Astrocyte (in vitro differentiated cells and primary cell): ENCODE results near the gene PRR30. TPM values are rescaled to one million over a fixed set of nuclear protein-coding genes. Genes with fewer than 3 reads are reported as not detected.

Experiments
- DNase-seq: peaks from one replicate; pipeline ENCODE4 v3.0.0-alpha.2; 2010; ENCODE audit warnings: low read depth
- FAIRE-seq: peaks from 2 replicates; lab custom pipeline; 2011; peaks lifted over from hg19 to GRCh38; lab: Jason Lieb, UNC
- H2AFZ ChIP-seq: 2 replicates; pipeline ENCODE4 v1.6.0; 2012; ENCODE audit warnings: low read depth, low read length, inconsistent platforms
- H3K27ac ChIP-seq: 2 replicates; pipeline ENCODE4 v1.5.1; 2011; ENCODE audit warnings: low read depth, low read length, inconsistent platforms
- H3K27me3 ChIP-seq: 2 replicates; pipeline ENCODE4 v1.6.0; 2011; ENCODE audit warnings: low read length, inconsistent platforms; ENCODE audit not compliant: insufficient read depth
- H3K36me3 ChIP-seq: 2 replicates; pipeline ENCODE4 v1.5.1; 2011; ENCODE audit warnings: low read length, inconsistent platforms; ENCODE audit not compliant: insufficient read depth
- H3K4me1 ChIP-seq: 2 replicates; pipeline ENCODE4 v1.5.1; 2011; ENCODE audit warnings: low read length, inconsistent platforms; ENCODE audit not compliant: insufficient read depth
- H3K4me2 ChIP-seq: 2 replicates; pipeline ENCODE4 v1.6.0; 2012; ENCODE audit warnings: low read length, inconsistent platforms
- H3K4me3 ChIP-seq: 2 replicates; pipeline ENCODE4 v1.5.1; 2011; ENCODE audit warnings: low read depth, mild to moderate bottlenecking, low read length, inconsistent platforms; ENCODE audit not compliant: insufficient read depth
- H3K79me2 ChIP-seq: 2 replicates; pipeline ENCODE4 v1.6.0; 2012; ENCODE audit warnings: mild to moderate bottlenecking, low read length, inconsistent platforms; ENCODE audit not compliant: insufficient read depth
- H3K9ac ChIP-seq: 2 replicates; pipeline ENCODE4 v1.6.0; 2012; ENCODE audit warnings: mild to moderate bottlenecking, low read length, inconsistent platforms
- H3K9me3 ChIP-seq: 2 replicates; pipeline ENCODE4 v1.5.1; 2012; ENCODE audit warnings: low read depth, mild to moderate bottlenecking, low read length, inconsistent platforms; ENCODE audit not compliant: insufficient read depth
- H4K20me1 ChIP-seq: 2 replicates; pipeline ENCODE4 v1.6.0; 2012; ENCODE audit warnings: low read length, inconsistent platforms; ENCODE audit not compliant: insufficient read depth
- H3K27ac Mint-ChIP-seq: one replicate; pipeline ENCODE4 v1.8.0; 2021; ENCODE audit warnings: mild to moderate bottlenecking, mixed read lengths; ENCODE audit not compliant: unreplicated experiment
- H3K27me3 Mint-ChIP-seq: one replicate; pipeline ENCODE4 v1.8.0; 2021; ENCODE audit warnings: low read depth, mixed read lengths; ENCODE audit not compliant: unreplicated experiment
- H3K36me3 Mint-ChIP-seq: one replicate; pipeline ENCODE4 v1.8.0; 2021; ENCODE audit warnings: low read depth, mixed read lengths; ENCODE audit not compliant: unreplicated experiment
- H3K4me1 Mint-ChIP-seq: one replicate; pipeline ENCODE4 v1.8.0; 2021; ENCODE audit warnings: low read depth, mixed read lengths; ENCODE audit not compliant: unreplicated experiment
- H3K4me3 Mint-ChIP-seq: one replicate; pipeline ENCODE4 v1.8.0; 2021; ENCODE audit warnings: mild to moderate bottlenecking, moderate library complexity, mixed read lengths; ENCODE audit not compliant: unreplicated experiment
- H3K9me3 Mint-ChIP-seq: one replicate; pipeline ENCODE4 v1.8.0; 2021; ENCODE audit warnings: mild to moderate bottlenecking, mixed read lengths; ENCODE audit not compliant: unreplicated experiment
- EZH2 ChIP-seq: IDR thresholded peaks from 2 replicates; pipeline ENCODE4 v1.6.1; 2012; ENCODE audit warnings: mild to moderate bottlenecking, low read length, inconsistent platforms; ENCODE audit not compliant: insufficient read depth
- total RNA-seq: library from RNA; stranded (reverse); gene quantifications from 2 replicates; pipeline ENCODE4 v1.2.1, GENCODE V29; 2021
- TF ChIP-seq, protein P1 (sequence below): IDR thresholded peaks from 2 replicates; pipeline ENCODE4 v1.5.1; 2011; ENCODE audit warnings: low read depth, mild to moderate bottlenecking, inconsistent platforms, low read length, moderate library complexity; ENCODE audit not compliant: insufficient read depth

Gene PRR30
- total RNA-seq, 1 donor from 2014 or later, result not detected

DNA sequence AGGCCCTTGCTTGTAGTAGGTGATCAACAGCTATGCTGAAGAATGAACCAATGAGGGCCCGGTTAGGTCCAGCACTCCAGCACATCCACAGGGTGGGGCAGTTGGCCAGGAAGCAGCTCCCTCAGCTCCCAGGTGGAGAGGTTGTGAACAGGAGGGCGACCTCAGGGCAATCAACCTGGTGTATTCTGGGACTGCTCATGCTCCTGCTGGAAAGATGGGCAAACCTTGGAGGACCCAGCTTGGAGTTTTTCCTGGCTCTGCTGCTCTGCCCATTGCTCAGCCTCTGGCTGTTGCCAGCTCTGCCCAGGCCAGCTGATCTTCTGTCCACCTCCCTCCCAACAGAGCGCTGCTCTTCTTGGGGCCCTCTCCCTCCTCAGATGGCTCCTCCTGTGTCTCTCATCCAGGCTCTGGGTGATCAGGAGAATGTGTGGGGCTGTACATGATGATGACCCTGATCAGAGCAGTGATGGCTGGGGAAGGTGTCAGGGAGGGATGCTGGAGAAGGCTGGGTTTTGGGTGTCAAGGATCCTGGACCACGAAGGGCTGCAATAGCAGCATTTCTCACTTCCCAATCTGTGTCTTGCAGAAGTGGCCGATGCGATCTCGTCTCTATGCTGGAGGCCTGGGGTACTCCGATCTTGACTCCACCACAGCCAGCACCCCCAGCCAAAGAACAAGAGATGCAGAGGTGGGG, 13.0 kb upstream of the PRR30 start:
- no peak overlapping the region for H3K9ac ChIP-seq
- no peaks in the 10 kb centered on the region for H3K79me2 ChIP-seq
- H3K4me2 ChIP-seq, result no peak overlapping the region
- no peak for TF ChIP-seq EZH2
- TF ChIP-seq, protein P1, sequence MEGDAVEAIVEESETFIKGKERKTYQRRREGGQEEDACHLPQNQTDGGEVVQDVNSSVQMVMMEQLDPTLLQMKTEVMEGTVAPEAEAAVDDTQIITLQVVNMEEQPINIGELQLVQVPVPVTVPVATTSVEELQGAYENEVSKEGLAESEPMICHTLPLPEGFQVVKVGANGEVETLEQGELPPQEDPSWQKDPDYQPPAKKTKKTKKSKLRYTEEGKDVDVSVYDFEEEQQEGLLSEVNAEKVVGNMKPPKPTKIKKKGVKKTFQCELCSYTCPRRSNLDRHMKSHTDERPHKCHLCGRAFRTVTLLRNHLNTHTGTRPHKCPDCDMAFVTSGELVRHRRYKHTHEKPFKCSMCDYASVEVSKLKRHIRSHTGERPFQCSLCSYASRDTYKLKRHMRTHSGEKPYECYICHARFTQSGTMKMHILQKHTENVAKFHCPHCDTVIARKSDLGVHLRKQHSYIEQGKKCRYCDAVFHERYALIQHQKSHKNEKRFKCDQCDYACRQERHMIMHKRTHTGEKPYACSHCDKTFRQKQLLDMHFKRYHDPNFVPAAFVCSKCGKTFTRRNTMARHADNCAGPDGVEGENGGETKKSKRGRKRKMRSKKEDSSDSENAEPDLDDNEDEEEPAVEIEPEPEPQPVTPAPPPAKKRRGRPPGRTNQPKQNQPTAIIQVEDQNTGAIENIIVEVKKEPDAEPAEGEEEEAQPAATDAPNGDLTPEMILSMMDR, result no peak
- no peaks in the 10 kb centered on the region for H4K20me1 ChIP-seq
- Mint-ChIP-seq H3K27ac (no peak overlapping the region), H3K9me3 (peaks cover 2% of the 10 kb centered on the region), H3K4me1 (no peaks in the 10 kb centered on the region), H3K27me3 (peaks cover 21% of the 10 kb centered on the region), H3K36me3 (no peaks in the 10 kb centered on the region), H3K4me3 (no peak overlapping the region)
- FAIRE-seq (no peak), DNase-seq (no peak)
- H3K4me3 ChIP-seq, result no peak overlapping the region
- H3K9me3 ChIP-seq, result no peaks in the 10 kb centered on the region
- no peak overlapping the region for H3K27ac ChIP-seq
- H3K27me3 ChIP-seq, result peaks cover 10% of the 10 kb centered on the region
- no peak overlapping the region for H2AFZ ChIP-seq
- no peaks in the 10 kb centered on the region for H3K36me3 ChIP-seq
- H3K4me1 ChIP-seq, result no peaks in the 10 kb centered on the region

DNA sequence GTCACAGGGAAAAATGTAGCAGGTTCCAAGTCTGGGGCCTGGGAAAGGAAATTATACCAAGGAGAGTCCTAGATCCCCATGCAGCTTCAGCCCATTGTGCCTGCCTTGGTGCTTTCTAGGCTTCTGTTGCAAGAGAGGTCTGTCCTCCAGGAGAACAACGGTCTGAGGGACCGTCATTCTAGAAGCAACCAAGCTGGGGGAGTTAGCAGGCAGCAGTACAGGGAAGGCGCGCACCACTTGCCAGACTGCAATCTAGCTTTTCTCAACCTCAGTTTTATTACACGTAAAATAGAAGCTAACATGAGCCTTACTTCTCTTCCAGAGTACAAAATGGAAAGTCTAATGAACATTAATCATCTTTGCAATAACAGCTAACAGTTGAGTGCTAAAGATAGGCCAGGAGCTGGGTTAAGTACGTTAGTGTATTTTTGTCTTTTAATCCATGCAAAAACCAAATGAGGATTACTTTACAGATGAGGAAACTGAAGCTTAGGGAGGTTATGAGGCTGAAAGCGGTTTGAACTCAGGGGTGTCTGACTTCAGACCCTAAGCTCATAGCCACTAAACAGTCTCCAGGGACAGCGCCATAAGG, 11.5 kb upstream of the PRR30 start:
- DNase-seq, result no peak
- Histone ChIP-seq H3K4me3 (no peak overlapping the region), H3K79me2 (no peaks in the 10 kb centered on the region), H3K9me3 (no peaks in the 10 kb centered on the region), H3K36me3 (no peaks in the 10 kb centered on the region), H3K4me2 (no peak overlapping the region), H3K27me3 (peaks cover 10% of the 10 kb centered on the region), H4K20me1 (no peaks in the 10 kb centered on the region), H2AFZ (no peak overlapping the region), H3K9ac (no peak overlapping the region), H3K27ac (no peak overlapping the region), H3K4me1 (no peaks in the 10 kb centered on the region)
- Mint-ChIP-seq H3K4me1 (no peaks in the 10 kb centered on the region), H3K27me3 (peaks cover 21% of the 10 kb centered on the region), H3K9me3 (peaks cover 2% of the 10 kb centered on the region), H3K4me3 (no peak overlapping the region), H3K27ac (no peak overlapping the region), H3K36me3 (no peaks in the 10 kb centered on the region)
- FAIRE-seq, result no peak
- TF ChIP-seq EZH2, result no peak
- TF ChIP-seq, protein P1, result no peak
